Islet precursor cell (in vitro differentiated cells): ENCODE results near the gene VPS16.

Source experiments
- DNase-seq: peaks from one replicate; pipeline ENCODE4 v3.0.0-alpha.2; 2018

Gene VPS16

GRCh38 chr20:2903686-2904085, 63.1 kb downstream of the VPS16 start:
- DNase-seq: no peak

GRCh38 chr20:2907519-2907918, 67.0 kb downstream of the VPS16 start:
- no peak for DNase-seq

- no peak for DNase-seq
Observed at GRCh38 chr20:2909953-2910352, 69.4 kb downstream of the VPS16 start.

- DNase-seq: no peak
Observed at GRCh38 chr20:2911200-2911599, 70.7 kb downstream of the VPS16 start.

- DNase-seq: no peak
Observed at GRCh38 chr20:2914160-2914559, 73.6 kb downstream of the VPS16 start.
